Upper lobe of right lung (tissue), 1 donor: ENCODE measurements around the gene GOLGA3. TPM values are rescaled to one million over a fixed set of nuclear protein-coding genes. Genes with fewer than 3 reads are reported as not detected.
"Not testable (repeated sequence)": the region's sequence is repeated elsewhere in the genome, so short reads cannot be mapped to it uniquely, and the experiment has no call there.

Experiments
- ATAC-seq: fragments of 200-7000 bp; cut with Tn5 transposase; one replicate; pipeline ENCODE4 v1.9.1; 2020; ENCODE audit warnings: mild to moderate bottlenecking, moderate library complexity
- DNase-seq: peaks from one replicate; pipeline ENCODE4 v3.0.0-alpha.2; 2020
- H3K27ac ChIP-seq: fragments of 200-600 bp; one replicate; pipeline ENCODE4 v1.8.0; 2022
- H3K27me3 ChIP-seq: fragments of 200-600 bp; one replicate; pipeline ENCODE4 v1.8.0; 2022; ENCODE audit warnings: mild to moderate bottlenecking
- H3K36me3 ChIP-seq: fragments of 200-600 bp; one replicate; pipeline ENCODE4 v1.8.0; 2022
- H3K4me1 ChIP-seq: fragments of 200-600 bp; one replicate; pipeline ENCODE4 v1.8.0; 2022
- H3K4me3 ChIP-seq: fragments of 200-600 bp; one replicate; pipeline ENCODE4 v1.8.0; 2022; ENCODE audit warnings: mild to moderate bottlenecking
- H3K9me3 ChIP-seq: fragments of 200-600 bp; one replicate; pipeline ENCODE4 v1.8.0; 2022
- CTCF ChIP-seq: fragments of 200-600 bp; IDR thresholded peaks from one replicate; pipeline ENCODE4 v1.8.0; 2022; ENCODE audit warnings: antibody characterized with exemption
- intact Hi-C: fragments of 100-400 bp; cut with DNase I; formaldehyde crosslinking; loops from one replicate; pipeline ENCODE4 v1.11.0; 2022
- total RNA-seq: library from RNA; stranded (reverse); fragmentation: NEBNext Ultra II Directional; extraction: Animal tissue kit (Norgen Biotek cat#: 25700); gene quantifications from one replicate; pipeline ENCODE4 v1.2.1, GENCODE V29; 2021
- donor health status: DM: no; HTN: yes; CAD: no; lungs with severe emphysema.

Gene GOLGA3
- total RNA-seq, 1 donor from 2014 or later = 65.3 TPM

GRCh38 chr12:132776816-132777568 lies 51.7 kb downstream of the GOLGA3 start:
- intact Hi-C loops = no loop called here
- no peaks in the 10 kb centered on the region for H3K27me3 ChIP-seq
- TF ChIP-seq CTCF = no peak
- no peak overlapping the region for H3K27ac ChIP-seq
- no peak overlapping the region for H3K4me3 ChIP-seq
- H3K36me3 ChIP-seq = peaks cover 86% of the 10 kb centered on the region
- no peak for ATAC-seq
- no peak for DNase-seq
- no peaks in the 10 kb centered on the region for H3K4me1 ChIP-seq
- H3K9me3 ChIP-seq = no peaks in the 10 kb centered on the region

GRCh38 chr12:132776230-132776625 lies 52.4 kb downstream of the GOLGA3 start:
- DNase-seq, intact Hi-C loops, H3K4me1 ChIP-seq, H3K27me3 ChIP-seq, ATAC-seq, H3K9me3 ChIP-seq, H3K27ac ChIP-seq, H3K4me3 ChIP-seq: not testable (repeated sequence)
- peaks cover 86% of the 10 kb centered on the region for H3K36me3 ChIP-seq

GRCh38 chr12:132775502-132776229 lies 53.0 kb downstream of the GOLGA3 start:
- no peak for TF ChIP-seq CTCF
- H3K36me3 ChIP-seq = peaks cover 82% of the 10 kb centered on the region
- no peak for DNase-seq
- intact Hi-C loops = no loop called here
- ATAC-seq = no peak
- H3K4me3 ChIP-seq = no peak overlapping the region
- no peaks in the 10 kb centered on the region for H3K4me1 ChIP-seq
- no peak overlapping the region for H3K27ac ChIP-seq
- no peaks in the 10 kb centered on the region for H3K27me3 ChIP-seq
- H3K9me3 ChIP-seq = no peaks in the 10 kb centered on the region

GRCh38 chr12:132774646-132775275 lies 53.9 kb downstream of the GOLGA3 start:
- Histone ChIP-seq H3K27me3 (no peaks in the 10 kb centered on the region), H3K4me1 (no peaks in the 10 kb centered on the region), H3K36me3 (peaks cover 76% of the 10 kb centered on the region), H3K27ac (no peak overlapping the region), H3K4me3 (no peak overlapping the region), H3K9me3 (no peaks in the 10 kb centered on the region)
- no peak for TF ChIP-seq CTCF
- ATAC-seq (no peak), DNase-seq (no peak)
- intact Hi-C loops = no loop called here

- DNase-seq = no peak
These were observed 54.5 kb downstream of the GOLGA3 start for GRCh38 chr12:132774159-132774558.

More at GRCh38 chr12:132774159-132774558, 54.5 kb downstream of the GOLGA3 start:
- Histone ChIP-seq H3K9me3 (no peaks in the 10 kb centered on the region), H3K4me1 (no peaks in the 10 kb centered on the region), H3K27ac (no peak overlapping the region), H3K4me3 (no peak overlapping the region), H3K36me3 (peaks cover 80% of the 10 kb centered on the region), H3K27me3 (no peaks in the 10 kb centered on the region)
- TF ChIP-seq CTCF = no peak
- intact Hi-C loops = no loop called here
- ATAC-seq = no peak
